OCI-LY7 (cell line): ENCODE measurements around the gene PTGDS.

ENCODE experiments used
- CTCF ChIP-seq: fragments of 200-600 bp; sonication (generic); conservative IDR thresholded peaks from 2 replicates; pipeline ENCODE4 v1.5.1; 2014; ENCODE audit warnings: mild to moderate bottlenecking, antibody characterized with exemption, low read length, moderate library complexity, mixed read lengths
- EZH2phosphoT487 ChIP-seq: fragments of 200-600 bp; sonication (generic); IDR thresholded peaks from 2 replicates; pipeline ENCODE4 v1.6.1; 2018; ENCODE audit warnings: low read depth, borderline replicate concordance, mild to moderate bottlenecking, mixed run types, antibody characterized with exemption, low read length, moderate library complexity, mixed read lengths

- TF ChIP-seq CTCF (no peak), EZH2phosphoT487 (no peak)
Observed at GRCh38 chr9:136957461-136957860, 19.8 kb upstream of the PTGDS start.
